HG02798 (cell line): Measurements from ENCODE around the gene AMBN.

Experiments used
- ATAC-seq: cut with Tn5 transposase; IDR thresholded peaks from one replicate; pipeline ENCODE4 v1.9.1; 2021; ENCODE audit warnings: mild to moderate bottlenecking; ENCODE audit not compliant: unreplicated experiment, poor library complexity

The AMBN gene

GRCh38 chr4:70591955-70592582 lies at the start of gene AMBN:
Gene AMBN, plus strand, starts transcription at chr4:70592256. Its CDS starts 103 bp downstream, at chr4:70592359.
- no peak for ATAC-seq

GRCh38 chr4:70544279-70544868 lies 47.7 kb upstream of the AMBN start:
- peak; percentile 76 for ATAC-seq

- no peak for ATAC-seq
Observed at GRCh38 chr4:70556856-70557255, 35.2 kb upstream of the AMBN start.

- peak; percentile 72 for ATAC-seq
Observed at GRCh38 chr4:70559211-70559830, 32.7 kb upstream of the AMBN start.

- no peak for ATAC-seq
Observed at GRCh38 chr4:70559924-70560323, 32.1 kb upstream of the AMBN start.

GRCh38 chr4:70564033-70564432 lies 28.0 kb upstream of the AMBN start:
- ATAC-seq = no peak

GRCh38 chr4:70570796-70571195 lies 21.3 kb upstream of the AMBN start:
- ATAC-seq = no peak

- no peak for ATAC-seq
Observed at GRCh38 chr4:70571772-70572171, 20.3 kb upstream of the AMBN start.

GRCh38 chr4:70575964-70576363 lies 16.1 kb upstream of the AMBN start:
- ATAC-seq = no peak

- no peak for ATAC-seq
Observed at GRCh38 chr4:70577220-70577927, 14.7 kb upstream of the AMBN start.

GRCh38 chr4:70581980-70582379 lies 10.1 kb upstream of the AMBN start:
- ATAC-seq = no peak

- ATAC-seq = no peak
Observed at GRCh38 chr4:70583952-70584834, 7.9 kb upstream of the AMBN start.

GRCh38 chr4:70586841-70587240 lies 5.2 kb upstream of the AMBN start:
- ATAC-seq = no peak

- ATAC-seq = peak; percentile 95
Observed at GRCh38 chr4:70589785-70590184, 2.3 kb upstream of the AMBN start.

GRCh38 chr4:70594196-70594595 lies 2.1 kb downstream of the AMBN start:
- ATAC-seq = no peak

GRCh38 chr4:70600305-70600704 lies 8.2 kb downstream of the AMBN start:
- no peak for ATAC-seq

GRCh38 chr4:70600977-70601376 lies 8.9 kb downstream of the AMBN start:
- no peak for ATAC-seq

GRCh38 chr4:70601422-70602039 lies 9.5 kb downstream of the AMBN start:
- peak; percentile 98 for ATAC-seq

GRCh38 chr4:70603856-70604255 lies 11.8 kb downstream of the AMBN start:
- no peak for ATAC-seq

- ATAC-seq = no peak
Observed at GRCh38 chr4:70606459-70606858, 14.4 kb downstream of the AMBN start.
